ENCODE data around the gene TRAPPC2L. TPM values are rescaled to one million over a fixed set of nuclear protein-coding genes. Genes with fewer than 3 reads are reported as not detected.

The TRAPPC2L gene
- total RNA-seq, 6 experiments from 2014 or later, result 58.0 to 75.9 (median 65.6) TPM

GRCh38 chr16:88864099-88864498, 7.2 kb downstream of the TRAPPC2L start:
- no peak overlapping the region for H3K4me3 Mint-ChIP-seq
- peaks cover 7% of the 10 kb centered on the region for H3K27me3 Mint-ChIP-seq (ENCODE audit: insufficient read depth)
- H3K9me3 Mint-ChIP-seq, result no peaks in the 10 kb centered on the region
- no peak for DNase-seq
- H3K27ac Mint-ChIP-seq, result no peak overlapping the region
- no peaks in the 10 kb centered on the region for H3K4me1 Mint-ChIP-seq (ENCODE audit: low read depth)
- TF ChIP-seq, protein P1, sequence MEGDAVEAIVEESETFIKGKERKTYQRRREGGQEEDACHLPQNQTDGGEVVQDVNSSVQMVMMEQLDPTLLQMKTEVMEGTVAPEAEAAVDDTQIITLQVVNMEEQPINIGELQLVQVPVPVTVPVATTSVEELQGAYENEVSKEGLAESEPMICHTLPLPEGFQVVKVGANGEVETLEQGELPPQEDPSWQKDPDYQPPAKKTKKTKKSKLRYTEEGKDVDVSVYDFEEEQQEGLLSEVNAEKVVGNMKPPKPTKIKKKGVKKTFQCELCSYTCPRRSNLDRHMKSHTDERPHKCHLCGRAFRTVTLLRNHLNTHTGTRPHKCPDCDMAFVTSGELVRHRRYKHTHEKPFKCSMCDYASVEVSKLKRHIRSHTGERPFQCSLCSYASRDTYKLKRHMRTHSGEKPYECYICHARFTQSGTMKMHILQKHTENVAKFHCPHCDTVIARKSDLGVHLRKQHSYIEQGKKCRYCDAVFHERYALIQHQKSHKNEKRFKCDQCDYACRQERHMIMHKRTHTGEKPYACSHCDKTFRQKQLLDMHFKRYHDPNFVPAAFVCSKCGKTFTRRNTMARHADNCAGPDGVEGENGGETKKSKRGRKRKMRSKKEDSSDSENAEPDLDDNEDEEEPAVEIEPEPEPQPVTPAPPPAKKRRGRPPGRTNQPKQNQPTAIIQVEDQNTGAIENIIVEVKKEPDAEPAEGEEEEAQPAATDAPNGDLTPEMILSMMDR (IDR thresholded peaks at IDR 0.05), result no peak
- H3K36me3 Mint-ChIP-seq (ENCODE audit: low read depth), result no peaks in the 10 kb centered on the region

GRCh38 chr16:88864521-88864920, 7.6 kb downstream of the TRAPPC2L start:
- Mint-ChIP-seq H3K27ac (no peak overlapping the region), H3K36me3 (ENCODE audit: low read depth) (no peaks in the 10 kb centered on the region), H3K4me1 (ENCODE audit: low read depth) (no peaks in the 10 kb centered on the region), H3K27me3 (ENCODE audit: insufficient read depth) (peaks cover 11% of the 10 kb centered on the region), H3K4me3 (no peak overlapping the region), H3K9me3 (no peaks in the 10 kb centered on the region)
- DNase-seq, result no peak
- TF ChIP-seq, protein P1 (IDR thresholded peaks at IDR 0.05), result no peak

DNA sequence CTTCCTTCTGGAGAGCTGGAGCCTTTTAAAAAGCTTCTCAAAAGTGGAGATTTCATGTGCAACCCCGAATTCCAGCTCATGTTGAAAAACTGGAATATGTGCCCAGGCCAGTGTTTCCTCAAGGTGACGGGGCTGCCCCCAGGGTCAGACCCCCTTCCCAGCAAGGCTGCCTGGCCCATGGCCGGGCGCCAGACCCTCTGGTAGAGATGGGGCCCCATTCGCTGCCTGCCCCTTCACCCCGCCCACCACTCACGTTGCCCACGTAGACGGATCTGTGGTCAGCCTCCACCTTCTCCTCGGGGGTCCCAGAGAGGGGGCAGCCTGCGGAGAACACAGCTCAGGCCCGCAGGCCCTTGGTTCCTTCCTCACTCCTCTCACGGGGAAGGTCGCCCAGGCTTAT, 8.4 kb downstream of the TRAPPC2L start:
- no peak for DNase-seq
- H3K4me3 Mint-ChIP-seq, result no peak overlapping the region
- H3K9me3 Mint-ChIP-seq, result no peaks in the 10 kb centered on the region
- H3K4me1 Mint-ChIP-seq (ENCODE audit: low read depth), result no peaks in the 10 kb centered on the region
- H3K27me3 Mint-ChIP-seq (ENCODE audit: insufficient read depth), result peaks cover 19% of the 10 kb centered on the region
- TF ChIP-seq, protein P1 (IDR thresholded peaks at IDR 0.05), result no peak
- no peak overlapping the region for H3K27ac Mint-ChIP-seq
- H3K36me3 Mint-ChIP-seq (ENCODE audit: low read depth), result no peaks in the 10 kb centered on the region

DNA sequence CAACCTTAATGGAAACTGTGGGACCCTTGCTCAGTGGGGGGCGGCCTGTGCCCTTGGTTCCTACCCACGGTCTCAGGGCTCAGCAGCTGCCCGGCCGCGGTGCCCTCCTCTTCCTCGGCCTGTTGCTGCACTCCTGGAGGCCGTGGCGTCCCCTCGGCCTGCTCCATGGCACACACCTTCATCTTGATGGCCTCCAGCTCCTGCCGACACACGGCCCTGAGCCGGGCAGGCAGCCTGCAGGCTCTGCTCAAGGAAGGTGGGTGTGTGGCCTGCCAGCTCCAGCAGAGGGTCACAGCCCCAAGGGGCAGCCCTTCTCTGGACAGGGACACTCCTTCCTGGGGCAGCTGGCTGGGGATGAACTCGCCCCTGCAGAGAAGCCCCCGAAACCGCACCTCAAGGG, 8.8 kb downstream of the TRAPPC2L start:
- H3K4me1 Mint-ChIP-seq (ENCODE audit: low read depth), result no peaks in the 10 kb centered on the region
- H3K9me3 Mint-ChIP-seq, result no peaks in the 10 kb centered on the region
- peaks cover 22% of the 10 kb centered on the region for H3K27me3 Mint-ChIP-seq (ENCODE audit: insufficient read depth)
- no peak overlapping the region for H3K4me3 Mint-ChIP-seq
- no peak for DNase-seq
- TF ChIP-seq, protein P1 (IDR thresholded peaks at IDR 0.05), result no peak
- H3K36me3 Mint-ChIP-seq (ENCODE audit: low read depth), result no peaks in the 10 kb centered on the region
- H3K27ac Mint-ChIP-seq, result no peak overlapping the region

DNA sequence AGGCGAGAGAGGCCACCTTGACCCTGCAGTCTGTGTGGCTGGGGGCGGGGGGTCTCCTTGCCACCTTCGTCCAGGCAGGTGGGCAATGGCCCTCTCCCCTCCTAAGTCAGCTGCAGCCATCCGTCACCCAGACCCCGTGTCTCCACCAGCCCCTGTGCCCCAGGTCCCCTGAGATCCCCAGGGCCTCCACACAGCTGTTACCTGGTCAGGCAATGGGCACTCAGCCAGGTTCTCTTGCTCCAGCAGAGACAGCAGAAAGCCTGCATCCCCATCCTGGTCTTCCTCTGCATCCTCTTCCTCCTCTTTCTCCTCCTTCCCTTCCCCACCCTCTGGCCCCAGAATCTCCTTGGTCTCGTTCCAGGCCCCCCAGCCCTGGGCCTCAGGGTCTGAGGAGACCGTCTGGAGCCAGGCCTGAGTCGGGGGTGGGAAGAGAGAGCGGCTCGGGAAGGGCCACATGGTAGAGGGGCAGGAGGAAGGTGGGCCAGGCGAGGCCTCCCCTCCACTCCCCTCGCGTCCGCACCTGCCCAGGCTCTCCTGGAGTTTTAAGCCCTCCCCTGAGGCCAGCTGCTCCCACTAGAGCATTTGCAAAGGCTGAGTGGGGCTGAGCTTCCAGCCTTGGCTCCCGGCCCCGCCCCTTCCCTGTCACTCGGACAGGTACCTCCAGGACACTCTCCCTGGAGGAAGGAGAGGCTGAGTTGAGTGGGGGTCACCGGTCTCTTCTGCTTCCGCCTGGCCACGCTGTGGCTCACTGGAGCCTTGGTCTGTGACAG, 9.4 kb downstream of the TRAPPC2L start, which contains the start of gene PABPN1L:
PABPN1L (minus strand) TSS at position 510 of the 770 bp plus-strand sequence; CDS start at position 456, 54 bp downstream.
- DNase-seq, result no peak

More for the DNA sequence above, 9.4 kb downstream of the TRAPPC2L start, which contains the start of gene PABPN1L:
- Mint-ChIP-seq H3K4me3 (no peak within 1 kb of the TSS), H3K4me1 (ENCODE audit: low read depth) (no peaks in the 10 kb centered on the region), H3K36me3 (ENCODE audit: low read depth) (no peaks in the 10 kb centered on the region), H3K27ac (no peak within 1 kb of the TSS), H3K9me3 (no peaks in the 10 kb centered on the region), H3K27me3 (ENCODE audit: insufficient read depth) (peaks cover 26% of the 10 kb centered on the region)
- TF ChIP-seq, protein P1 (IDR thresholded peaks at IDR 0.05), result no peak
